GM12872 (cell line): ENCODE measurements around the gene LTA.

Source experiments
- CTCF ChIP-seq: IDR thresholded peaks from 3 replicates; pipeline ENCODE4 v1.5.1; 2011; ENCODE audit warnings: low read depth, mild to moderate bottlenecking, low read length, moderate library complexity; ENCODE audit not compliant: insufficient read depth

Gene LTA

GRCh38 chr6:31557443-31558317 is 14.4 kb upstream of the LTA start:
- no peak for TF ChIP-seq CTCF

GRCh38 chr6:31558318-31558625 is 13.8 kb upstream of the LTA start:
- TF ChIP-seq CTCF = no peak

GRCh38 chr6:31558631-31559500 is 13.2 kb upstream of the LTA start:
- no peak for TF ChIP-seq CTCF

- no peak for TF ChIP-seq CTCF
Measured at GRCh38 chr6:31559606-31559957, 12.5 kb upstream of the LTA start.

- no peak for TF ChIP-seq CTCF
Measured at GRCh38 chr6:31559958-31560696, 12.0 kb upstream of the LTA start.

- TF ChIP-seq CTCF = no peak
Measured at GRCh38 chr6:31560697-31561058, 11.4 kb upstream of the LTA start.
